Measurements from ENCODE around the gene TOX2. TPM values are rescaled to one million over a fixed set of nuclear protein-coding genes. Genes with fewer than 3 reads are reported as not detected.

The TOX2 gene
- total RNA-seq, 2 donors from 2014 or later = 17.5 to 42.8 TPM

DNA sequence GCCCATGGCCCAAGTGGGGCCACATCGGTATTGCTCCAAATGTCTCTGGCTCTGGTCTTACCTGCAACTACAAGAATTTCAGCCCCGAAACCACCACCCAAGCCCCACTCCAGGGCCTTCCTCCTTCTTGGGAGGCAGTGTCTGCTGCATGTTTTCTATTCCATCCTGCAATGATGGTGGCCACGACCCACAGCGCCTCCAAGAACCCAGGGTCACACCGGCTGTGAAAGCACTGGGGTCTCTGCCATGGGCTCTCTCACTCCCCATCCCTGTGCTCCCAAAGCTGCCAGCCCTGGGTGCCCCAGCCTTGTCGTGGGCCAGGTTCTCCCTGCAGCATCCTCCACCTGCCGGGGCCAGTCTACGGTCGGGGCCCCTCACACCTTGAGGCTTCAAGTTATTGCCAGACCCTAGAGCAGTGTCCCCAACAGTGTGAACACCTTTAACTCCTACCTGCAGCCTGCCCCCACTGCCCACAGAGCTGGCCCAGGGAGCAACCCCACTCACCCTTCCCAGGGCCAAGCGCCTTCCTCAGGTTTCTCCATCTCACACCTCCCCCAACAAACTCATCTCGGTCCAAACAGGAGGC lies 157.0 kb downstream of the TOX2 start:
- Mint-ChIP-seq H3K4me1 (ENCODE audit: low read depth) (peaks cover 91% of the 10 kb centered on the region), H3K9me3 (no peaks in the 10 kb centered on the region), H3K27ac (peak overlapping the region; percentile 47), H3K4me3 (peak overlapping the region in 1 of 2 donors; percentile 81), H3K27me3 (ENCODE audit: low read depth) (peaks cover 13% of the 10 kb centered on the region), H3K36me3 (ENCODE audit: insufficient read depth in 2 of 2) (peaks cover 1 to 3% of the 10 kb centered on the region in 2 donors)
- no peak for ATAC-seq (replicated peaks in 1 of 2)
- DNase-seq = no peak

DNA sequence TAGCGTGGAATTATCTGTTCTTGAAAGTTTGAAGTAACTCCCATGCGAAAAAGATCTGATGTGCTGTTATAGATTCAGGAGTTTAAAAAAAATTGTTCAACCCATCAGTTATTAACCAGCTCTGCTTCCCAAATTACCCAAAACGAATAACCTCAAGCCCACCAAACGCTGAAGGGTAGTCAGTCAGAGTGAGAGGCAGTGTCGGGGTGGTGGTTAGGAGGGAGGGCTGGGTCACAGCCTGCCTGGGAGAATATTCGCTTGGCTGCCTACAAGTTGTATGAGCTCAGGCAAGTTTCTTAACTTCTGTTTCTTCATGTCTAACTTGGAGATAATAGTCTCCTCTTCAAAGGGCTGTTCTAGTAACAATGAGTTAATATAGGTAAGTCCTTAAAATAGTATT lies 157.7 kb downstream of the TOX2 start:
- Mint-ChIP-seq H3K4me1 (ENCODE audit: low read depth) (peaks cover 84% of the 10 kb centered on the region), H3K36me3 (ENCODE audit: insufficient read depth in 2 of 2) (peaks cover 1 to 3% of the 10 kb centered on the region in 2 donors), H3K27ac (peak overlapping the region; percentile 47), H3K9me3 (no peaks in the 10 kb centered on the region), H3K27me3 (ENCODE audit: low read depth) (peaks cover 13% of the 10 kb centered on the region), H3K4me3 (no peak overlapping the region)
- no peak for ATAC-seq (replicated peaks in 1 of 2)
- DNase-seq = no peak

DNA sequence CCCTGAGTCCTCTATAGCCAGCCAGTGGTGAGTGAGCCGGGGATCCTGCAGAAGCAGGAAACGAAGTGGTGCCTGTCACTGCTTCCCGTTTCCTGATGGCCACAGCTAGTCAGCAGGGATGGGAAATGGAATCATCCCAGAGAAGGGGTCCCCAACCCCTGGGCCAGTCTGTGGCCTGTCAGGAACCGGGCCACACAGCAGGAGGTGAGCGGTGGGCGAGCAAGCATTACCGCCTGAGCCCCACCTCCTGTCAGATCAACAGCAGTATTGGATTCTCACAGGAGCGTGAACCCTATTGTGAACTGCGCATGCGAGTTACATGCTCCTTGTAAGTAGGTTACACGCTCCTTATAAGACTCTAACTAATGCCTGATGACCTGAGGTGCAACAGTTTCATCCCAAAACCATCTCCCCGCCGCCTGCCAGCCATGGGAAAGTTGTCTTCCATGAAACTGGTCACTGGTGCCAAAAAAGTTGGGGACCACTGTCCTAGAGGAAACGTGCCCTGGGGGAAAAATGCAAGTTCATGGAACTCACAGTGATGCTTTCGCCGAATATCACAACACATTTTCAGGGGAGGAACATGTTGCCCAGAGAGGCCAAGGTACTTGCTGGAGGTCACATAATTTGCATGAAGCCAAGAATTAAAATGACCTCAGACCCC lies 158.5 kb downstream of the TOX2 start:
- H3K36me3 Mint-ChIP-seq (ENCODE audit: insufficient read depth in 2 of 2) = peaks cover 1 to 3% of the 10 kb centered on the region in 2 donors
- DNase-seq (no peak), ATAC-seq (replicated peaks in 1 of 2) (no peak)
- no peaks in the 10 kb centered on the region for H3K9me3 Mint-ChIP-seq
- H3K27ac Mint-ChIP-seq = no peak overlapping the region
- peaks cover 79% of the 10 kb centered on the region for H3K4me1 Mint-ChIP-seq (ENCODE audit: low read depth)
- H3K27me3 Mint-ChIP-seq (ENCODE audit: low read depth) = peaks cover 13% of the 10 kb centered on the region
- H3K4me3 Mint-ChIP-seq = peak overlapping the region in 1 of 2 donors; percentile 45

DNA sequence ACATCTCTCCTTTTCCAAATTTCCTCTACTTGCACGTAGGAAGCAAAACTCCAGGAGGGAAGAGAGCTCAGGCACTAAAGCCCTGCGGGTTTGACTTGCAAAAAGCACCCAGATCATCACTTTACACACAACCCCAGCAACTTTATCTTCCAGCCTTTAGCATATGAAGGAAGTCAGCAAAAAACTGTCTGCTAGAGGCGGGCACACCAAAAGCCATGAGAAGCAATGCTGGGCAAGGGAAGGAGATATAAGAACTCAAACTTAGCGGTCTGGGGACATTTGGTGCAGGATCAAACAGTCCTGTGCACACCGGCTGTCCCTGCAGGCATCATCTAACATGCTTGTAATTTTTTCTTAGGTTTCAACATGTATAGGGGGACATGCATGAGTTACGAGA lies 159.0 kb downstream of the TOX2 start:
- H3K4me3 Mint-ChIP-seq = no peak overlapping the region
- H3K27me3 Mint-ChIP-seq (ENCODE audit: low read depth) = peaks cover 13% of the 10 kb centered on the region
- peaks cover 79% of the 10 kb centered on the region for H3K4me1 Mint-ChIP-seq (ENCODE audit: low read depth)
- no peak overlapping the region for H3K27ac Mint-ChIP-seq
- DNase-seq = no peak
- H3K9me3 Mint-ChIP-seq = no peaks in the 10 kb centered on the region
- no peak for ATAC-seq (replicated peaks in 1 of 2)
- peaks cover 1 to 3% of the 10 kb centered on the region in 2 donors for H3K36me3 Mint-ChIP-seq (ENCODE audit: insufficient read depth in 2 of 2)

DNA sequence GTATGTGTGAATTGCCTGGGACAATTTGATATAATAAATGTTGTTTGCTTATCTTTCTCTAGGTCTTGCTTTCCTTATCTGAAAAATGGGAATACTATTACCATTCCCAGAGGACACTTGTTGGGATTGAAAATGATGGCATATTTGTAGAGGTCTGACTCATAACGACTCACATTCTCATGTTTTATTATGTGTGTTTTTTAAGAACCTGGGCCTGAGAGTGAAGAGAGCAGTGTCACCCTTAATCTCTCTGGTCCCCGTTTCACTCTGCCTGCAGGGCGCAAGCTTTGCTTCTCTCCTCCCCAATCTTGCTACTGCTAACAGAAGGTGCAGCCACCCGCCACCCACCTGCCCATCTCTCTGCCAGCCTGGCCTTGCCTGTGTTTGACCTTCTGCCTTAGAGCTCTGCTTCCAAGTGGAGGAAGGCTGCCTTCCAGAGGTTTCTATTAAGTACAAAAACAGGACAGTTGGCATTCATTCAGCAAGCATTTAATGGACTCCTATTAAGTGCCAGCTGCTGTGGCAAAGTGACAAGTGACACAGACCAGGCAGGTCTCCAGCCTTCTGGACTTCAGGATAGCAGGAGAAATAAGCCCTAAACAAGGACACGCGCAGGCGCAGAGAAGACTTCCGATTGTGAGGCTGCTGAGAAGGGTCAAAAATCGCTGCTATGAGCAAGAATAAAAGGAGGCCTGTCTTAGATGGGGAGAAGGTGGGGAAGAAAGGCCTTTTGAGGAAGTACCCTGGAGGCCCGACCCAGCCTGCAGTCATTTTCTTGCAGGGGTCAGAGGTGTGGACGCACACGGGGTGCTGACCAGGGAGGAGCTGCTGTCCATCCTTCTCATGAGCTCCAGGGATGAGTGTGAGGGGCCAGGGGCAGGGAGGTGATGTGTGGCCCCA lies 159.8 kb downstream of the TOX2 start:
- Mint-ChIP-seq H3K4me1 (ENCODE audit: low read depth) (peaks cover 78% of the 10 kb centered on the region), H3K27me3 (ENCODE audit: low read depth) (peaks cover 13% of the 10 kb centered on the region), H3K4me3 (peak overlapping the region in 1 of 2 donors; percentile 42), H3K36me3 (ENCODE audit: insufficient read depth in 2 of 2) (peaks cover 0 to 3% of the 10 kb centered on the region in 2 donors), H3K9me3 (no peaks in the 10 kb centered on the region), H3K27ac (no peak overlapping the region)
- DNase-seq (peak in 1 of 2 donors; percentile 36), ATAC-seq (replicated peaks in 1 of 2) (no peak)

DNA sequence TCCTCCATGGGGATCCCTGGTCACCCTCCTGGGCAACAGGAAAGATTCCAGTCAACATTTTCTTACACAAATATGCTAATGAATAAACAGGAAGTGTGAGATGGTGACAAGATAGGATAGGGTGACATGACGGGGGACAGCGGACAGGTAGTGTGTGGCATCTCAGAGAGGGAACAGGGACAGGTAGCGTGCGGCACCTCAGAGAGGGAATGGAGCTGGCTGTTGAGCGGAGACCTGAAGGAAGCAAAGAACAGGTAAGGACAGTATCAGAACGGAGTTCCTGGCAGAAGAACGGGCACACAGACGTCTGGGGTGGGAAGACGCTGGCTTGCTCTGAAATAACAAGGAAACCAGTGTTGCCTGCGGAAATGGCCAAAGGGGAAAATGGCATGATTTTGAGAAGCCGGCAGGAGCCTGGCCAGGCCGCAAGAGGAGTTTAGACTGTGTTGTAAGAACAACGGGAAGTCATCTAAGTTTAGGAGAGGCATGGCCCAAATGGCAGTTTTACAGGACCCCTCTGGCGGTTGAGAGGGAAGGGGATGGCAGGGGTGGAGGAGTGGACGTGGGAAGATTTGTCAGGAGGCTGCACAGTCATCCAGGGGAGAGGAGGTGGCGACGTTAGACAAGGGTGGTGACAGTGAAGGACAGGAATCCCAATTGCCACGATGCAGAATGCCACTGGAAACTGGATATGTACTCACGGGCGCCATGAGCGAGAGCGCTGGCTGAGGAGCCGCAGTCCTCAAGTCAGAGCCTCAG lies 160.7 kb downstream of the TOX2 start:
- Mint-ChIP-seq H3K4me3 (no peak overlapping the region), H3K27me3 (ENCODE audit: low read depth) (peaks cover 13% of the 10 kb centered on the region), H3K36me3 (ENCODE audit: insufficient read depth in 2 of 2) (peaks cover 0 to 3% of the 10 kb centered on the region in 2 donors), H3K9me3 (no peaks in the 10 kb centered on the region), H3K4me1 (ENCODE audit: low read depth) (peaks cover 76% of the 10 kb centered on the region), H3K27ac (no peak overlapping the region)
- no peak for DNase-seq
- no peak for ATAC-seq (replicated peaks in 1 of 2)

DNA sequence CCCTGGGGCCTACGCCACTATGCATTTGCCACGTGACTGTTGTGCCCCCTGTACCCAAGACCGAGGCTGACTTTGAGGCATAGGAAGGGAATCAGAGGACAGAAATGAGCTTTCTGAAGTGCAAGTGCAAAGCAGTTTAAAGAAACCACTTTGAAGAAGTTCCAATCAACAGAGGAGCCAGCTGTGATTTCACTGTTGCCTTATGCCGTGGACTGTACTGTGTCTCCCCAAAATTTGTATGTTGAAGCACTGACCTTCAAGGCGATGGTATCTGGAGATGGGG lies 161.2 kb downstream of the TOX2 start:
- H3K4me1 Mint-ChIP-seq (ENCODE audit: low read depth) = peaks cover 76% of the 10 kb centered on the region
- no peak for ATAC-seq (replicated peaks in 1 of 2)

DNA sequence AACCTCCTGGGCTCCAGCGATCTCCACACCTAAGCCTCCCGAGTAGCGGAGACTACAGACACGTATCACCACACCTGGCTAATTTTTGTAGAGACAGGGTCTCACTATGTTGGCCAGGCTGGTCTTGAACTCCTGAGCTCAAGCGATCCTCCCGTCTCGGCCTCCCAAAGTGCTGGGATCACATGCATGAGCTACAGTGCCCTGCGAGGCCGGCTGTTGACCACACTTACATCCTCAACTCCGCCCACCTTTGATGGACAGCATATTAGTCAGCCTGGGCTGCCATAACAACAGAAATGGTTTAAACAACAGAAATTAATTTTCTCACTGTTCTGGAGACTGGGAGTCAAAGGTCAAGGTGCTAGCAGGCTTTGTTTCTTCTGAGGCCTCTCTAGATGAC lies 164.6 kb downstream of the TOX2 start:
- ATAC-seq (replicated peaks in 1 of 2) (no peak), DNase-seq (no peak)
- H3K4me1 Mint-ChIP-seq (ENCODE audit: low read depth) = peaks cover 43% of the 10 kb centered on the region
- H3K27ac Mint-ChIP-seq = no peak overlapping the region
- peaks cover 0 to 2% of the 10 kb centered on the region in 2 donors for H3K36me3 Mint-ChIP-seq (ENCODE audit: insufficient read depth in 2 of 2)
- no peak overlapping the region for H3K4me3 Mint-ChIP-seq
- no peaks in the 10 kb centered on the region for H3K9me3 Mint-ChIP-seq
- peaks cover 7% of the 10 kb centered on the region for H3K27me3 Mint-ChIP-seq (ENCODE audit: low read depth)

More for the DNA sequence above, 161.2 kb downstream of the TOX2 start:
- Mint-ChIP-seq H3K36me3 (ENCODE audit: insufficient read depth in 2 of 2) (peaks cover 0 to 3% of the 10 kb centered on the region in 2 donors), H3K27ac (no peak overlapping the region), H3K4me3 (no peak overlapping the region), H3K9me3 (no peaks in the 10 kb centered on the region), H3K27me3 (ENCODE audit: low read depth) (peaks cover 13% of the 10 kb centered on the region)
- no peak for DNase-seq

DNA sequence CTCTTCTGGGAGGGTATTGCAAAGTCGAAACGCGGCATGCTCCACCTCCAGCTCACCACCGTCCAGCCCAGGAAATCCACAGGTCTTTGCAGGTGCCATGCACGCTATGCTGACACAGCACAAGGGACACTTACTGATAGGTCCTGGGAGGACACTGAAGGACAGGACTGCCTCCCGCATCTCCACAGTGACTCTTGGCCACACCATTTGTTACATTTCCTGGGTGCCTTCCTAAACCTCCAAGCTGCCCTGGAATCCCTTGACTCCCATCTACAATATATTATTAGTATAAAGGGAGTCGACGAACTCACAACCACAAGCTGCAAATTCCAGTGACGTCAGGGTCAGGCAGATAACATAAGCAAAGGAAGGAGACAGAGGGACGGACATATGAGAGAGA lies 165.4 kb downstream of the TOX2 start:
- H3K36me3 Mint-ChIP-seq (ENCODE audit: insufficient read depth in 2 of 2) = no peaks in the 10 kb centered on the region
- ATAC-seq (replicated peaks in 1 of 2) = no peak

DNA sequence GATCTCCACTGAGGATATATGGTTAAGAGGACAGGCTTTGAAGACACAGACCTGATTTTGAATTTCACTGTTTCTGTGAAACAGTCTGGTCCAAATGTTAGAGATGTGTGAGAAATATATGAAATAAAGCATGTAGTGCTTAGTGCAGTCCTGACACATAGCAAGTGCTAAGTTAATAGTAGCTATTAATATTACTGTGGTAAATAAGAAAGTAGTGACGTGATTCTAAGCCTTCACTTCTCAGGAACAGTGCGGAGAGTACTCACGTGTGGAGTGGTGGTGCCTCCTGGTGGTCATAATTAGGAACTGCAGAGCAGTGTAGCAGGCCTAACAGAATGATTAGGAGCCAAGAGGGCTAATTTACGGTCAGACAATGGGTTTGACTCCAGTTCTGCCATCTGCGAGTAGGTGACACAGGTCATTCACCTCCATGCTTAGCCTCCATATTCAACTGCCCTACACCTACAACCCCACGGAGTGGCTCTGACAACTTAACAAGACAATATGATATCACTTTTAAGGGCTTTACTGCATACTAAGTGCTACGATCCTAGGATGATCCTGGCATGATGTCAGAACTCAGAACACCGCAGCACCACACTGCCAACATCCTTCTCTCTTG lies 166.1 kb downstream of the TOX2 start:
- peaks cover 28% of the 10 kb centered on the region for H3K4me1 Mint-ChIP-seq (ENCODE audit: low read depth)
- no peaks in the 10 kb centered on the region for H3K27me3 Mint-ChIP-seq (ENCODE audit: low read depth)
- peak overlapping the region; percentile 43 for H3K27ac Mint-ChIP-seq
- H3K4me3 Mint-ChIP-seq = no peak overlapping the region
- ATAC-seq (replicated peaks in 1 of 2) (peak; percentile 88 to 89), DNase-seq (peak; percentile 75 to 78)
- no peaks in the 10 kb centered on the region for H3K36me3 Mint-ChIP-seq (ENCODE audit: insufficient read depth in 2 of 2)
- no peaks in the 10 kb centered on the region for H3K9me3 Mint-ChIP-seq

More for the DNA sequence above, 165.4 kb downstream of the TOX2 start:
- peaks cover 35% of the 10 kb centered on the region for H3K4me1 Mint-ChIP-seq (ENCODE audit: low read depth)
- no peaks in the 10 kb centered on the region for H3K9me3 Mint-ChIP-seq
- peaks cover 5% of the 10 kb centered on the region for H3K27me3 Mint-ChIP-seq (ENCODE audit: low read depth)
- no peak overlapping the region for H3K4me3 Mint-ChIP-seq
- no peak overlapping the region for H3K27ac Mint-ChIP-seq
- no peak for DNase-seq

DNA sequence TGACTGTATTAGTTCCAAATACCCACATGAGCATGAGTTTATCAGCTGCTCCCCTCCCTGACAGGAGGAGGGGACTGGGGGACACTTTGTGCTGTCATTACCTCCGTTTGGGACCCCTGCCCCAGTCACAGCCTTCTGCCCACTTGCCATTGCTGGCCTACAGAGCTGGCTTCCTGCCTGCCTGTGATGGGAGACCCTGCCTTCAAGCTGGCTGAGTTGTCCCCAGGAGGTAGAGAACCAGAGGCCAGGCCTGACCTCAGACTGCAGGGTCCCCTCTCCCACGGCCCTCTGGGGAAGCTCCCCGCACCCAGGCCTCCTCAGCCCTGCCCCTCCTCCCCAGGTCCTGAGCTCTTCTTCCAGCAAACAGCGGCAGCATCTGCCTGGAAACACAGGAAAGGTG lies 166.8 kb downstream of the TOX2 start:
- H3K9me3 Mint-ChIP-seq = no peaks in the 10 kb centered on the region
- ATAC-seq (replicated peaks in 1 of 2) = no peak
- H3K27ac Mint-ChIP-seq = no peak overlapping the region
- no peaks in the 10 kb centered on the region for H3K36me3 Mint-ChIP-seq (ENCODE audit: insufficient read depth in 2 of 2)
- peaks cover 28% of the 10 kb centered on the region for H3K4me1 Mint-ChIP-seq (ENCODE audit: low read depth)
- no peaks in the 10 kb centered on the region for H3K27me3 Mint-ChIP-seq (ENCODE audit: low read depth)
- DNase-seq = no peak
- H3K4me3 Mint-ChIP-seq = no peak overlapping the region

DNA sequence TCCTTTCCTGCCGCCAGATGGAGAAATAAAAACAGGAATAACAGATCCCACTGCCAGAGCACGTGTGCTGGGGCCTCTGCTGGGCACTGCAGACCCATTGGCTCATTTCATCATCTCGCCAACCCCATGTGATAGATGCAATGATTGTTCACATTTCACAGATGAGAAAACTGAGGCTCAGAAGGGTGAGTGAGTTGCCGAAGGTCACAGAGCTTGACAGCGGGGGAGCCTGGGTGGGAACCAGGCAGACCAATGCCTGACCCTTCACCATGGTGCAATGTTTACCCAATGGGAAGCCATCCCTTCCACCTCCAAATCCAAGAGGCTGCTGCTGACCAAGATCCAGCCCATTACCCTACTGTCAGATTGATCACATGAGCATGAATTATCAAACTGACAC lies 167.2 kb downstream of the TOX2 start:
- no peak for DNase-seq
- Mint-ChIP-seq H3K27me3 (ENCODE audit: low read depth) (no peaks in the 10 kb centered on the region), H3K27ac (no peak overlapping the region), H3K4me1 (ENCODE audit: low read depth) (peaks cover 28% of the 10 kb centered on the region), H3K4me3 (no peak overlapping the region), H3K36me3 (ENCODE audit: insufficient read depth in 2 of 2) (no peaks in the 10 kb centered on the region), H3K9me3 (no peaks in the 10 kb centered on the region)
- no peak for ATAC-seq (replicated peaks in 1 of 2)

All from activated T-cell treated with anti-CD3 and anti-CD28 coated beads, Interleukin-2, amount 50 U/mL, for 72 hours (primary cell).